Activated CD8-positive, alpha-beta memory T cell treated with anti-CD3 and anti-CD28 coated beads, Interleukin-2, amount 50 U/mL, for 1 hour (primary cell): ENCODE results near the gene HERC2.
"Not testable (repeated sequence)": the region's sequence is repeated elsewhere in the genome, so short reads cannot be mapped to it uniquely, and the experiment has no call there.

Experiments
- DNase-seq: peaks from one replicate; pipeline ENCODE4 v3.0.0-alpha.2; 2020; ENCODE audit errors: extremely low read depth

The HERC2 gene

GRCh38 chr15:28322129-28322588 is at the start of gene HERC2:
Gene HERC2, minus strand, starts transcription at chr15:28322179. Its CDS starts 746 bp downstream, at chr15:28321433.
- DNase-seq, result not testable (repeated sequence)

- not testable (repeated sequence) for DNase-seq
Observed at GRCh38 chr15:28365502-28365901, 43.5 kb upstream of the HERC2 start.

GRCh38 chr15:28357984-28358383 is 36.0 kb upstream of the HERC2 start, which contains the start of gene GOLGA6L24:
Gene GOLGA6L24, minus strand, starts transcription at chr15:28358084. Its CDS starts 61 bp downstream, at chr15:28358023.
- not testable (repeated sequence) for DNase-seq

- not testable (repeated sequence) for DNase-seq
Observed at GRCh38 chr15:28321358-28322078, 461 bp downstream of the HERC2 start.

GRCh38 chr15:28319725-28320124 is 2.3 kb downstream of the HERC2 start:
- DNase-seq, result not testable (repeated sequence)

GRCh38 chr15:28318828-28319227 is 3.2 kb downstream of the HERC2 start:
- not testable (repeated sequence) for DNase-seq

GRCh38 chr15:28318122-28318521 is 3.9 kb downstream of the HERC2 start:
- not testable (repeated sequence) for DNase-seq

- not testable (repeated sequence) for DNase-seq
Observed at GRCh38 chr15:28316958-28317357, 5.0 kb downstream of the HERC2 start.

- not testable (repeated sequence) for DNase-seq
Observed at GRCh38 chr15:28310454-28310853, 11.5 kb downstream of the HERC2 start.

- DNase-seq, result not testable (repeated sequence)
Observed at GRCh38 chr15:28308718-28309117, 13.3 kb downstream of the HERC2 start.

- DNase-seq, result not testable (repeated sequence)
Observed at GRCh38 chr15:28305700-28306099, 16.3 kb downstream of the HERC2 start.

- DNase-seq, result not testable (repeated sequence)
Observed at GRCh38 chr15:28297434-28297833, 24.5 kb downstream of the HERC2 start.

- DNase-seq, result not testable (repeated sequence)
Observed at GRCh38 chr15:28296814-28297213, 25.2 kb downstream of the HERC2 start.

GRCh38 chr15:28295009-28295563 is 26.9 kb downstream of the HERC2 start:
- DNase-seq, result not testable (repeated sequence)

GRCh38 chr15:28294560-28294959 is 27.4 kb downstream of the HERC2 start:
- not testable (repeated sequence) for DNase-seq

- DNase-seq, result no peak
Observed at GRCh38 chr15:28289694-28290463, 32.1 kb downstream of the HERC2 start.

GRCh38 chr15:28288830-28289693 is 32.9 kb downstream of the HERC2 start:
- DNase-seq, result not testable (repeated sequence)

- not testable (repeated sequence) for DNase-seq
Observed at GRCh38 chr15:28286659-28287058, 35.3 kb downstream of the HERC2 start.

- DNase-seq, result no peak
Observed at GRCh38 chr15:28286031-28286430, 35.9 kb downstream of the HERC2 start.

- DNase-seq, result no peak
Observed at GRCh38 chr15:28281876-28282275, 40.1 kb downstream of the HERC2 start.

- no peak for DNase-seq
Observed at GRCh38 chr15:28274635-28275034, 47.3 kb downstream of the HERC2 start.
